Suprapubic skin (tissue), 4 donors: ENCODE results near the gene CHAT.

Source experiments
- CTCF ChIP-seq, 2 donors: fragments of 200-600 bp in 1 of 2; fragments of 450-650 bp in 1 of 2; sonication (generic) in 1 of 2; IDR thresholded peaks; one replicate each; pipeline ENCODE4 v1.5.1; 2016 to 2019; ENCODE audit warnings: antibody characterized with exemption in 2 of 2, mild to moderate bottlenecking in 1 of 2, moderate library complexity in 1 of 2
- EP300 ChIP-seq: sonication (generic); formaldehyde crosslinking; IDR thresholded peaks from one replicate; pipeline ENCODE4 v1.6.1; 2017; ENCODE audit warnings: antibody characterized with exemption
- POLR2A ChIP-seq, 2 donors: fragments of 450-650 bp; IDR thresholded peaks; one replicate each; pipeline ENCODE4 v1.6.1; 2017; ENCODE audit warnings: antibody characterized with exemption in 2 of 2, mild to moderate bottlenecking in 2 of 2, moderate library complexity in 2 of 2
- POLR2AphosphoS5 ChIP-seq, 3 donors: sonication (generic); formaldehyde crosslinking; IDR thresholded peaks; one replicate each; pipeline ENCODE4 v1.6.1; 2017; ENCODE audit warnings: antibody characterized with exemption in 3 of 3

DNA sequence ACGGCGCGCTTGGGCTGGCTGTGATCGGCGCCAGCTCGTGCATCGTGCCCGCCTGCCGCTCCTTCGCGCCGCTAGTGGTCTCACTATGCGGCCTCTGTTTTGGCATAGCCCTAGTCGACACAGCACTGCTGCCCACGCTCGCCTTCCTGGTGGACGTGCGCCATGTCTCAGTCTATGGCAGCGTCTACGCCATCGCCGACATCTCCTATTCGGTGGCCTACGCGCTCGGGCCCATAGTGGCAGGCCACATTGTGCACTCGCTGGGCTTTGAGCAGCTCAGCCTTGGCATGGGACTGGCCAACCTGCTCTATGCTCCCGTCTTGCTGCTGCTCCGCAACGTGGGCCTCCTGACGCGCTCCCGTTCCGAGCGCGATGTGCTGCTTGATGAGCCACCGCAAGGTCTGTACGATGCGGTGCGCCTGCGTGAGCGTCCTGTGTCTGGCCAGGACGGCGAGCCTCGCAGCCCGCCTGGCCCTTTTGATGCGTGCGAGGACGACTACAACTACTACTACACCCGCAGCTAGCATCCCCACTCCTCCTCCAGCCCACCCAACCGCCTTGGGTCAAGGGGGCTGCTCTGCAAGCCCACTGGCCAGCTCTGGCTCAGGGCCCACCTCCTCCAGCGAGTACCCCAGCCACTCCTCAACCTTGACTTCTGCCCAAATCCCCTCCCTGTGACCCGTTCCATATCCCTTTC, 1.9 kb upstream of the CHAT start:
- TF ChIP-seq CTCF (IDR thresholded peaks at IDR 0.05) (no peak), POLR2A (IDR thresholded peaks at IDR 0.05) (no peak), EP300 (no peak), POLR2AphosphoS5 (IDR thresholded peaks at IDR 0.05) (no peak)
